Stimulated activated CD4-positive, alpha-beta T cell treated with anti-CD3 and anti-CD28 coated beads, Interleukin-12 subunit alpha, Interleukin-12 subunit beta, amount 100 ng/mL, for 48 hours (primary cell): Measurements from ENCODE around the gene MSRB1.

Experiments
- DNase-seq, 3 donors: peaks; one replicate each; pipeline ENCODE4 v3.0.0-alpha.2; 2020; ENCODE audit warnings: low read depth in 2 of 3, low spot score in 1 of 3

Gene MSRB1, protein sequence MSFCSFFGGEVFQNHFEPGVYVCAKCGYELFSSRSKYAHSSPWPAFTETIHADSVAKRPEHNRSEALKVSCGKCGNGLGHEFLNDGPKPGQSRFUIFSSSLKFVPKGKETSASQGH

DNA sequence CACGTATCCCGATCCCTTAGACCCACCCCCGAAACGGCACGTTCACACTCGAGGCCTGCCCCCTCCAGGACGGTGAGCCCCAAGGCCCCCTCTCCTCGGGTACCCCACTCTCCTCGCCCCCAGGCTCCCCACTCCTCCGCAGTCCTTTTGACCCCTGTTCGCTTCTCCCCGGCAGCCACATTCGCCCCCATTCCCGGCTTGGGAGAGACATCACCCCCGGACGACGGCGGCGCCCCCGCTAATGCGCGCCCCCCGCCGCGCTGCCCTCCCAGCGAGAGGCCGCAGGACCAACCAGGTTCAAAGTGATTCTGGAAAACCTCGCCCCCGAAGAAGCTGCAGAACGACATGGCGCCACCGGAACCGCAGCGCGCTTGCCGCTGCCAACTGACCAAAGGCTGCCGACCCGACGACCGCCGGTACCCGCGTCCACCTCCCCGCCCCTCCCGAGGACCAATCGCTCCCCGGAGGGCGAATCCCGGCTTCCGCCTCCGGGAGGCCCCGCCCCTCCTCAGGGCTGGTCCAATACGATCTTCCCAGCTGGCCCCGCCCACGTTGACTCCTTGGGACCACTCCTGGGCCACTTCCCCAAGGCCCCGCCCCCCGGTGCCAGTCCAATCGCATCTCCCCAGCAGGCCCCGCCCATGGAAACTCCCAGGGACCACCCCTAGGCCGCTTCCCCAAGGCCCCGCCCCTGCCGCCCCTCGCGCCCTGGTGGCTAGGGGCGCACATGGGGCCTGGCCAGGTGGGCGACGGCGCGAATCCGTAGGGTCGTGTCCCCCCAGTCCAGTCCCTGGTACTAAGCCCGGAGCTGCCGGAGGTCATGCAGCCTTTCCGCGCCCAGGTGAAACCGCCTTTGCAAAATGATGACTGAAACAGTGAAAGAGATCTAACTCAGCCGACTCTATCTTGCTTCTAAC, at the start of gene MSRB1:
MSRB1 (minus strand) TSS at position 390 of the 917 bp plus-strand sequence; CDS start at position 347, 43 bp downstream.
- peak; percentile 99 to 100 (median 99) for DNase-seq

DNA sequence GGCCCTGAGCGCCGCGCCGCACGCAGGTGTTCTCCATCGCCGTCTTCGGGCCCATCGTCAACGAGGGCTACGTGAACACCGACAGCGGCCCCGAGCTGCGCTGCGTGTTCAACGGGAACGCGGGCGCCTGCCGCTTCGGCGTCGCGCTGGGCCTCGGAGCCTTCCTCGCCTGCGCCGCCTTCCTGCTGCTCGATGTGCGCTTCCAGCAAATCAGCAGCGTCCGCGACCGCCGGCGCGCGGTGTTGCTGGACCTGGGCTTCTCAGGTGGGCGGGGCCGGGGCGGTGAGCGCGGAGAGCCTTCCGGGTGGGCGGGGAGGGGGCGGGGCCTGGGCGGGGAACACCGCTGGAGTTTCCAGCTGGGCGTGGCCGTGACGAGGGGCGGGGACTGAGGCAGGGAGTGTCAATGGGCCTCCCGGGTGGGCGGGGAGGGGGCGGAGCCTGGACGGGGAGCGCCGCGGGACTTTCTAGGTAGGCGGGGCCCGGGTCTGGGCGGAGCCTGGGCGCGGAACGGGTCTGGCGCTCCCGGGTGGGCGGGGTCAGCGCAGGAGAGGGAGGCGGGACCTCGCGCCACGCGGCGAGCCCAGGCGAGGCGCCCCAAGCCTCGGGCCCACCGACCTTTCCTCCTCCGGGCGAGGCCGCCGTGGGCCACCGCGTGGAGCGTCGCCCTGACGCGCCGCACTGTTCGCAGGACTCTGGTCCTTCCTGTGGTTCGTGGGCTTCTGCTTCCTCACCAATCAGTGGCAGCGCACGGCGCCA, 49.1 kb upstream of the MSRB1 start:
- peak; percentile 95 to 98 (median 98) for DNase-seq

DNA sequence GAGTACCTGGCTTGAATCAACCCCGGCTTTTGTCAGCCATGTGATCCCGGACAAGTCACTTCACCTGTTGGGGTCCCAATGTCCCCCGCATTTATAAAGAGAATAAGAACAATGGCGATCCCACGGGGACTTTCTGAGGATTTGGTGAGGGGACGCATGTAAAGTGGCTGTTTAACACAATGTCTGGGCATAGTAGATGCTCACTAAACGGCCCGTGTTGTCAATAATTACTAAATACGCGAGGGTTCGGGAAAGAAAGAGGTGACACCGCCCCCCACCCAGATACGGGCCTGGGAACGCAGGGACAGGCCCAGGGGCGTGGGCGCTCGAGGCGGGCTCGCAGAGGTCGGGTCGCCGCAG, 48.6 kb upstream of the MSRB1 start:
- DNase-seq: no peak

DNA sequence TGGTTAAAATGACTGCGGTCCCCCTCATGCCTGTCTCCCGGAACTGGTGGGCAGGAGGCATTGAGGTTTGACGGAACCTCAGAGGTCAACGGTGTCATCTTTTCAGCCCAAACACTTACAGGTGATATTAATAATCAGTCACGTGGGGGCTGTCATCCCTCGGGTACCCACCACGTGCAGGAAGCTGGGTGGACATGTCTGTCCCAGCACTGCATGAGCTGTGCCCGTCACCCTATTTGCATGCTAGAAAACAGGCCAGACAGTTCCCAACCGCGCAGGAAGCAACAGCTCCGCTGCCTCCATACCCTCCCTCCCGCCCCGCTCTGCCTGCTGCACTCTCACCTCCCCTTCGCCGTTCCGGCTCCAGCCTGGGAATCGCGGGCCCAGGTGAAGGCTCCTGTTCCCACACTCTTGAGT, 48.1 kb upstream of the MSRB1 start:
- DNase-seq: no peak

DNA sequence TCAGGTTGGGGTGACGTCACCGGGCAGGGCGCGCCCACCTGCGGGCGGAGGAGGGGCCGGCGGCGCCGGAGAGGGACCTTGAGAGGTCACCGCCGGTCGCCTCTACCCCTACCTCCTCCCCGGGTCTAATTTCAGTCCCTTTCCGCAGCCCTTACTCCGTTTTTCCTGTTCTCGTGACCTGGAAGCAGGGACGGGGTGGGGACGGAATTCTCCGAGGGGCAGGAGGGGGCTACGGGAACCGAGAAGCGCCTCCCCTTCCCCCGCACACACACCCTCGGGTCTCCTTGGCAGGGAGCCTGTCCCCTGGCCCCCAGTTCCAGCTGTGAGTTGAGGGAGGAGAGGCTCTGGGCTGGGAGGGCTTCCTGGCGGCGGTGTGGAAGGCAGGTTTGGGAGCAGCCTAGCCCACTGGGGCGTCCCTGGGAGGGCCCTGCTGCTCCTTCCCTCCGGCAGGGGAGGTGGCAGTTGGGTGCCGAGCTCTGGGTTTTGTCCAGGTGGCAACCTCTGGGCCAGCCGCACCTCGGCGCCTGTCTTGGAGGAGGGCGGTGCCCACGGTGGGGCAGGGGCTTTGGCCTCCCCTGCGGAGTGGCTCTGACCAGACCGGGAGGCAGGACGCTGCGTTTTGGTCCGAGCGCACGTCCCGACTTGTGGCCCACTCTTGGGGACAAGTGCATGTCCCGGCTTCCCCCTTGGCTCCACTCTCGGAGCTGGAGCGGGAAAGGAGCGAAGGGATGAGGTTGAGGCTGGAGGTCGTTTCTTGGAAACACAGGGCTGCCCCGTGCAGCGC, 47.5 kb upstream of the MSRB1 start:
- no peak for DNase-seq

DNA sequence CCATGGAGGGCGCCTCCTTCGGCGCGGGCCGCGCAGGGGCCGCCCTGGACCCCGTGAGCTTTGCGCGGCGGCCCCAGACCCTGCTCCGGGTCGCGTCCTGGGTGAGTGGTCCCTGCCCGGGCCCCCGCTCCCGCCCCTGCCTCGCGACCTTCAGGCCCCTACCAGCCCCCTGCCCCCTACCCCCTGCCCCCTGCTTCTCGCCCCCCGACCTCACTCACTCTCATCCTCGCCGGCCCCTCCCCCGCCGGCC, 47.0 kb upstream of the MSRB1 start:
- no peak for DNase-seq

DNA sequence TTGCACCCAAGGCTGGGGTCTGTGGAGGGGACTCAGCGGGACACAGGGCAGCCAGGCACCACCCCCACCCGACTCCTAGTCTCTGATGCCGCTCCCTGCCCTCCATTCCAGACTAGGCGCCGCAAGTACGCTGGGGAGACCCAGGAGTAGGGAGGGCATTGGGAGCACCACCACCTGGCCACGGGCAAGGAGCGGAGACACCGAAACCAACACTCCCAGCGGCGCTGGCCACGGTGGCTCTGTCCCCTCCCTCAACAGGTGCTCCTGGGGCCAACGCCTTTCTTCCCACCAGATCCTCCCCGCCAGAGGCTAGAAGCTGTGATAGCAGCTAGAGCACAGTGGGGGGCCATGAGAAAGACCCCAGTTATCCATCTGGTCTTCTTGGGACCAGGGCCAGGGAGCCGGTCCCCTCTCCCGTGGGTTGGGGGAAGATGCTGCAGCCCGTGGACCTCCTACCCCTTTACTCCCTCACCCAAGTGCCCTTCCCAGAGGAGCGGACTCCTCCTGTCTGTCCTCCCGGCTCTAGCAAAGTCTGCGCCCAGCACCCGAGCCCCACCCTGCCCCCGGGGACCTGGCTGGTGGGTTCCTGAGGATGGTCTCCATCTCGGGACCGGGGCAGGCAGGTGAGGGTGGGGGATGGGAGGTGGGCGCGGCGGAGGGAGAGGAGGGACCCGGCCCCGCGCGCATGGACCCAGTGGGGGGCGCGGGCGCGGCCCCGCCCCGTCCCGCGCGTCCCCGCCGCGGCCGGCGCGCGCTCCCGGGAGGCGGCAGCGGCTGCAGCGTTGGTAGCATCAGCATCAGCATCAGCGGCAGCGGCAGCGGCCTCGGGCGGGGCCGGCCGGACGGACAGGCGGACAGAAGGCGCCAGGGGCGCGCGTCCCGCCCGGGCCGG, 46.5 kb upstream of the MSRB1 start, which contains the start of gene SYNGR3:
SYNGR3 (plus strand) TSS at position 762 of the 892 bp plus-strand sequence. CDS start 133 bp downstream, outside the sequence.
- DNase-seq: no peak

DNA sequence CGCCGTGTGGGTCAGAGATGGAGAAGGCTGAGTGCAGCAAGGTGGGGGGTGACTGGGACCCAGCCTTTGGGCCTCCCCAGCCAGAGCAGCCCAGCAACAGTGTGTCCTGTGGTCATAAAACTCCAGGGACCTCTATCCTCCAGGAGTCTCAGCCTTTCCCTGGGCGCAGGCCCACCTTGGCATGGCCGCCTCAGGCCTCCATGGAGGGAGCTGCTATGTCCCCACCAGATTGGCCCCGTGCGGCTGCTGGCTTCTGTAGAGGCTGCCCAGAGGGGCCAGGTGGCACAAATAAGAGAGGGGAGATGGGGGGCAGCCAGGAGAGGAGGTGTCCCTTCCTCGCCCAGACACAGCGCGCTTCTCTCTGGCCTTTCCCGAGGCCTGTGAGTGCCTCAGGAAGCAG, 44.2 kb upstream of the MSRB1 start:
- no peak for DNase-seq

DNA sequence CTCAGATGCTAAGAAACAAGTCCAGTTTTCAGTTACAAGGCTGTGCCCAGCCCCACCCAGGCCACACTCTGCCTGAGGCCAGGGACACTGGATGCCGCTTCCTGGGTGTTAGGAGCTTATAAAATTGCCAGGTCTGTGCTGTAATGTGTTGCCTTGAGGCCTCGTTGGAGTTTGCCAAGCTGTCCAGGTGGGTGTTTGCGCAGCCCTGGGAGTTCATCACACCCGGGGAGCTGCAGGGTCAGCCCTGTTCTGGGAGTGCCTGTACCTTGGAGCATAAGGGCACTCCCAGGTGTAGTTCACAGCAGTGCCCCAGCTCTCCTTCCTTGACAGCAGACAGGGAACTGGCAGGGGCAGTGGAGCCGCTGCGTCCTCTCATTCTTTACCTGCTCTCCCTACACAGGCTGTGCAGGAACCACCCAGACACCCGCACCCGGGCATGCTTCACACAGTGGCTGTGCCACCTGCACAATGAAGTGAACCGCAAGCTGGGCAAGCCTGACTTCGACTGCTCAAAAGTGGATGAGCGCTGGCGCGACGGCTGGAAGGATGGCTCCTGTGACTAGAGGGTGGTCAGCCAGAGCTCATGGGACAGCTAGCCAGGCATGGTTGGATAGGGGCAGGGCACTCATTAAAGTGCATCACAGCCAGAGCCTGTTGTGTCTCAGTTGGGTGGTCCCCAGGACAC, 42.6 kb upstream of the MSRB1 start:
- no peak for DNase-seq

DNA sequence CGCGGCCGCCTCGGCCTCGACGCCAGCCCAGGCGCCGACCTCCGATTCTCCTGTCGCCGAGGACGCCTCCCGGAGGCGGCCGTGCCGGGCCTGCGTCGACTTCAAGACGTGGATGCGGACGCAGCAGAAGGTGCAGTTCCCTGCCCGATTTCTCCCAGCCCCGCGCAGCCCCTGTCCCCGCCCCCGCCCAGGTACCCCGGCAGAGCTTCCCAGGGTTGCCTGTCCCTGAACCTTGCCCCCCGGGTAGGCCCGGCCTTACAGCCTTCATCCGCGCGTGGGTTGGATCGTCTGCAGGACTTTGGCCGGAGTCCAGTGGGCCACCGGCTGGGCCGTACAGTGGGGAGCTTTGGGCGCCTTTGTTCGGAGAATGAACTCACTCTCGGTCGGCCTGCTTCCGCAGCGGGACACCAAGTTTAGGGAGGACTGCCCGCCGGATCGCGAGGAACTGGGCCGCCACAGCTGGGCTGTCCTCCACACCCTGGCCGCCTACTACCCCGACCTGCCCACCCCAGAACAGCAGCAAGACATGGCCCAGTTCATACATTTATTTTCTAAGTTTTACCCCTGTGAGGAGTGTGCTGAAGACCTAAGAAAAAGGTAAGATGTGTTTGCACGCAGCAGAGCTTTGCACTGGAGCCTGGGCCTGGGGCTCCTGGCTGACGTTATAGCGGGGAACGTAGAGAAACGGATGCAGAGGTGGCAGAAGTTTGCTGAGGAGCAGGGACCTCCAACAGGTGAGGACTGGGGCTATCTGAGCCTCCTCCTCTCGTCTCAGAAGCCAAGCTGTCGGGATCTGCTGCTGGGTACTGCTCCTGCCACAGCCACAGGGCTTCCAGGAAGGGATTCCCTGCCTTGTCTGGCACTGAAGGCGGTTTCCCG, 41.6 kb upstream of the MSRB1 start:
- no peak for DNase-seq

DNA sequence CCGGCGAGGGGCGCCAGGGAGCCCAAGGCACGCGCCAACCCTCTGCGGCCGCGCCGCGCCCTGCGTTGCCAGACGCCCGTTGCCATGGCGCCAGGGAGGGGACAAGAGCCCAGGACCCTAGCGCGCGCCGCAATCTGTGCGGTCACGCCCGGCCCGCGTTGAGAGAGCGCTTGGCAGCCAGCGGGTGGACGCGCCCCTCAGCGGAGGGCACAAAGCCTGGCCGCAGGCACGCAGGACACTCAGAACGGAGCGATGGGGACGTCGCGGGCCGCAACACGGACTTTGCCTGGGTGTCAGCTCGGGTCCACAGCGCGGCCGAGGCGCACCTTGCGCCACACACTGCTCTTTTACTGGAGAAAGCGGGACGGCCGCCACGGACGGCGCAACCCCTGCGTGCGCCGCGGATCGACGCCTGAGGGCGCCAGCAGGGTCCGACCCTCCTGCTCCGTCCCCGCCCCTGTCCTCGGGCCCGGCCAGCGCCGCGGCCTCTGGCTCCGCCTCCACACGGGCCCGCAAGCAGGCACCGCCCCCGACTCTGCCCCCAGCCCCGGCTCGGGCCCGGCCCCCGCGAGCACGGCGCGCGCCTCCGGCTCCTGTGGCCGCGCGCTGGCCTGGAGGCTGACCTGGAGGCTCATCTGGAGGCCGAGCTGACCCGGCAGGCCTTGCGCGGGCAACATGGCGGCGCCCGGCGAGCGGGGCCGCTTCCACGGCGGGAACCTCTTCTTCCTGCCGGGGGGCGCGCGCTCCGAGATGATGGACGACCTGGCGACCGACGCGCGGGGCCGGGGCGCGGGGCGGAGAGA, 40.7 kb upstream of the MSRB1 start, which contains the start of gene GFER:
GFER (plus strand) TSS at position 650 of the 803 bp plus-strand sequence; CDS start at position 676, 26 bp downstream.
- peak; percentile 54 to 76 (median 55) for DNase-seq

DNA sequence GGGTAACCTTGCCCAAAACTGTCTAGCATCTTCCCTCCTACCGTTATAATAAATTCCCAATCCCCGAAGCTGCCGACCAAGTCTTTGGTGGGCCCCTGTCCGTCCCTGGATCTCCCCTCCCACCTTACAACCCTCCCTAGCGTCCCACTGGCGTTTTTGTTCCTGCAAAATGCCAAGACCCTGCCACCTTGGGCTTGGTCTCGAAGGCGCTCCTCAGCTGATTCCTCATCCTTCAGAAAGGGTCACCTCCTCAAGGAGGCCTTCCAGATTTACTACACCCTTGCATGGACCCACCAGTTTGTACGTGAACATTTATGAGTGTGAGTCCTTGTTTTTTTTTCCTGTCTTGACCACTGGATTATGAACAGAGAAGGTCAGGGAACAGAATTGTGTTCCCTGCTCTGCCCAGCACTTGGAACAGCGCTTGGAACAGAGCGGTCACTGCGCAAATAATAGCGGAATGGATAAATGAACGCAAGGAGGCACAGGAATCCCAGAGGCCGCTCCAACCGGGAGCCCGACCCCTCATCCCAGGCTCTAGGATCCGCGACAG, 40.1 kb upstream of the MSRB1 start:
- DNase-seq: no peak

DNA sequence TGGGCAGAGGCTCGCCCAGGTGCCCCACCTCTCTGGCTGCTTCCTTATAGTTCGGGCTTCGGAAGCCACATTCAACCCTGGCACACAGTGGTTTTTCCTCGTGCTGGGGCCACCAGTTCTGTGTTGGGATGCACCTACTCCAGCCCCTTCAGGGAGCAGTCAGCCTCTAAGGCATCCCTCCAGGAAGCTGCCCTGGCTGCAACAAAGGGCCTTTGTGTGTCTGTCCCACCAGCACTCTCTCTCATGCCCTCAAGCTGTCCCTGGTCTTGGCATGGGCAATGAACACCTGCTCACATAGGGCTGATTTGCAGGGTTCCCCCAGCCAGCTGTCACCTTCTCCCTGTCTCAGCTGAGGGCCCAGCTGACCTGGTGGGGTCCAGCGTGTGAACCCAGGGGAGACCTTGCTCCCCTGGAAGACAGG, 39.0 kb upstream of the MSRB1 start:
- no peak for DNase-seq

DNA sequence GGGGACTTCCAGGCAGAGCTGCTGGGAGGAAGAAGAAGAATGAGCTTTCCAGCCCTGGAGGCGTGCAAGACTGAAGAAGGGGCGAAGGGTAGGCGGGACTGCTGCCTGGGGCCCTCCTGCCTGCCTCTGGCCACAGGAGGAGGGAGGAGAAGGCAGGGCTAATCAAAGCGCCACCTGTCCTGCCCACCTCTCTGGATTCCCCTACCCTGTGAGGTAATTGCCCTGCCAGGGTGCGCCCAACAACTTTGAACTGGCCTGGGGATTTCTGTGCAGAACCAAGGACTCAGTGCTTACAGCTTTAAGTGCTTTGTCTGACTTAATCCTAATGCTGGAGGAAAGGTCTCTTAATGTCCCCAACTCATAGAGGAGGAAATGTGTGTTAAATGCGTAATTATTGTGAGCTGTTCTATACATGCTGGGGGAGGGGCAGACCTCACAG, 38.4 kb upstream of the MSRB1 start, which contains the start of gene NOXO1:
NOXO1 (minus strand) TSS at position 72 of the 439 bp plus-strand sequence. CDS start 290 bp downstream, outside the sequence.
- DNase-seq: no peak

DNA sequence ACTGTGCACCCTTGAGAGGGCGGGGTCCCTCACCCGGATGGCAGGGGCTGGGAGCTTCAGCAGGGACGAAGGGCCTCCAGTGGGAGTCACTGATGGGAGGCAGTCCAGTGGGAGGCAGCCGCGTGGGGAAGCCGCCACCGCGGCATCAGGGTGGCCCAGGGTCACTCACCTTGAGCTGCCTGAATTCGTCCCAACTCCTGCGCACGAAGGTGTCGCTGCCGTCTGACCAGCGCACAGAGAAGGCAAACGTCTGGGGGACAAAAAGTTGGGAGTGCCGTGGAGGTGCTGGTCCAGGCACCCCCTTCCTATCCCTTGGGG, 37.7 kb upstream of the MSRB1 start:
- no peak for DNase-seq

DNA sequence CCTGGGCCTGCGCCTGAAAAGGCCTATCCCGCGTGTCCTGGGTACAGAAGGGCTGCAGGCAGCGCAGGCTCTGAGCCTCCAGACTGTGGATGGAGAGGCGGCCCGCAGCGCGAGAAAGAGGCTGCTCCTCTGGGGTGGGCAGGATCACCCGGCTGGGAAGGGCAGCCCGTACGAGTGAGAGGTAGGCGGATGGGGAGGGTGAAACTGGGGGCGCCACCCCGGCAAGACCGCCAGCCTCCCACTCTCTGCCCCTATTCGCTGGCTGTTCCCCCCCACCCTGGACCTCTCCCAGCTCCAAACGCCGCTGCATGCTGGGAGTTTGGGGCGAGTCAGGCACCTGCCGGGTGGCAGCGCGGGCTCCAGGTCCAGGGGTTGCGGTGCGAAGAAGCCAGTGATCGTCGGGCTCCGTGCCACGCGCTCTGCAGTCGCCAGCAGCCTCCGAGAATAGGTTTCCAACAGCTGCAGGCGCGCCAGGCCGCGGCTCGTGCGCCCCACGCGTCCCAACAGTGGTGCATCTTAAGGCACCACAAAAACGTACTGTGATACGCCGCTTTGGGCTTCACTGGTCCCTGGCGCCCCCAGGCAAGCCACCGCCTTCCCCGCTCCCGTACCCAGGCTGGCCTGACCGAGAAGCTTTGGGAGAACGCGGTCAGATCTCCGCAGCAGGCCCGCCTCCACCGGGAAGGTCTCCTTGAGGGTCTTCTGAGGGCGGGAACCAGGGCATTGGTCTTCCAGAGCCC, 37.2 kb upstream of the MSRB1 start:
- DNase-seq: no peak
